ENCODE data around the gene ZNF248.

- TF ChIP-seq CTCF (IDR thresholded peaks at IDR 0.05) (no peak), EZH2 (IDR thresholded peaks at IDR 0.05) (no peak)
Measured at GRCh38 chr10:37854626-37855025, 2.8 kb downstream of the ZNF248 start.

Measured in neural progenitor cell (in vitro differentiated cells).